Mesenchymal stem cell (in vitro differentiated cells and primary cell): ENCODE data around the gene PAGR1.

Experiments used
- DNase-seq: peaks from one replicate; pipeline ENCODE4 v3.0.0-alpha.2; 2013
- H2AFZ ChIP-seq: one replicate; pipeline ENCODE4 v1.6.1; 2013; ENCODE audit warnings: low read depth, mild to moderate bottlenecking, control low read depth, inconsistent platforms, low read length, moderate library complexity
- H2AK5ac ChIP-seq: 2 replicates; pipeline ENCODE4 v1.6.1; 2013; ENCODE audit warnings: low read length, moderate library complexity, mild to moderate bottlenecking, inconsistent platforms; ENCODE audit not compliant: severe bottlenecking
- H2BK120ac ChIP-seq: one replicate; pipeline ENCODE4 v1.6.1; 2013; ENCODE audit warnings: low read depth, mild to moderate bottlenecking, inconsistent platforms, low read length, moderate library complexity
- H2BK12ac ChIP-seq, 2 experiments: one replicate each; pipeline ENCODE4 v1.6.1; 2013; ENCODE audit warnings: inconsistent platforms in 2 of 2, low read length in 2 of 2, mild to moderate bottlenecking in 2 of 2, moderate library complexity in 2 of 2, control low read depth in 1 of 2
- H2BK15ac ChIP-seq: one replicate; pipeline ENCODE4 v1.6.1; 2013; ENCODE audit warnings: mild to moderate bottlenecking, low read depth, inconsistent platforms; ENCODE audit not compliant: poor library complexity, severe bottlenecking
- H2BK5ac ChIP-seq: 2 replicates; pipeline ENCODE4 v1.6.1; 2013; ENCODE audit warnings: low read depth, mild to moderate bottlenecking, low read length, control low read depth, inconsistent platforms; ENCODE audit not compliant: poor library complexity, severe bottlenecking
- H3K14ac ChIP-seq, 2 experiments: one replicate each; pipeline ENCODE4 v1.6.1; 2013; ENCODE audit warnings: inconsistent platforms in 2 of 2, low read length in 2 of 2, control low read depth in 1 of 2, mild to moderate bottlenecking in 1 of 2, moderate library complexity in 1 of 2
- H3K18ac ChIP-seq, 2 experiments: one replicate each; pipeline ENCODE4 v1.6.1; 2013; ENCODE audit warnings: inconsistent platforms in 2 of 2, low read length in 2 of 2, control low read depth in 1 of 2, low read depth in 1 of 2, mild to moderate bottlenecking in 1 of 2
- H3K23ac ChIP-seq, 2 experiments: one replicate each; pipeline ENCODE4 v1.6.1; 2013; ENCODE audit warnings: inconsistent platforms in 2 of 2, low read length in 2 of 2, mild to moderate bottlenecking in 2 of 2, moderate library complexity in 2 of 2, control low read depth in 1 of 2
- H3K27ac ChIP-seq: 2 replicates; pipeline ENCODE4 v1.5.1; 2013; ENCODE audit warnings: mild to moderate bottlenecking, moderate library complexity, low read length, control low read depth, inconsistent platforms; ENCODE audit not compliant: poor library complexity, severe bottlenecking
- H3K27me3 ChIP-seq, 2 experiments: 2 replicates each; pipeline versions ENCODE4 v1.6.1 to v1.7.0; 2013; ENCODE audit warnings: low read length in 2 of 2, mild to moderate bottlenecking in 2 of 2, moderate library complexity in 2 of 2, control low read depth in 1 of 2, inconsistent platforms in 1 of 2; ENCODE audit not compliant: control insufficient read depth in 1 of 2, insufficient read depth in 1 of 2
- H3K36me3 ChIP-seq, 2 experiments: 2 replicates each; pipeline versions ENCODE4 v1.6.1 to v1.7.0; 2013; ENCODE audit warnings: low read length in 2 of 2, control low read depth in 1 of 2, inconsistent platforms in 1 of 2, low read depth in 1 of 2, mild to moderate bottlenecking in 1 of 2; ENCODE audit not compliant: insufficient read depth in 2 of 2, control insufficient read depth in 1 of 2
- H3K4ac ChIP-seq, 2 experiments: one replicate each; pipeline ENCODE4 v1.6.1; 2013; ENCODE audit warnings: inconsistent platforms in 2 of 2, low read length in 2 of 2, mild to moderate bottlenecking in 2 of 2, moderate library complexity in 2 of 2, control low read depth in 1 of 2, low read depth in 1 of 2
- H3K4me1 ChIP-seq: 2 replicates; pipeline ENCODE4 v1.6.1; 2013; ENCODE audit warnings: low read depth, low read length, control low read depth; ENCODE audit not compliant: control insufficient read depth, insufficient read depth
- H3K4me2 ChIP-seq: 2 replicates; pipeline ENCODE4 v1.6.1; 2013; ENCODE audit warnings: low read length, mild to moderate bottlenecking, inconsistent platforms; ENCODE audit not compliant: poor library complexity, severe bottlenecking
- H3K4me3 ChIP-seq, 2 experiments: 2 replicates each; pipeline versions ENCODE4 v1.5.1 to v1.7.0; 2013; ENCODE audit warnings: low read length in 2 of 2, mild to moderate bottlenecking in 2 of 2, control low read depth in 1 of 2, low read depth in 1 of 2; ENCODE audit not compliant: insufficient read depth in 1 of 2
- H3K79me1 ChIP-seq: replicated peaks from 2 replicates; pipeline ENCODE4 v1.6.1; 2013; ENCODE audit warnings: mild to moderate bottlenecking, control low read depth, low read length, inconsistent platforms; ENCODE audit not compliant: poor library complexity, severe bottlenecking
- H3K9ac ChIP-seq: 2 replicates; pipeline ENCODE4 v1.7.0; 2013; ENCODE audit warnings: mild to moderate bottlenecking, low read length, moderate library complexity
- H3K9me3 ChIP-seq: 2 replicates; pipeline ENCODE4 v1.7.0; 2013; ENCODE audit warnings: mild to moderate bottlenecking, low read length; ENCODE audit not compliant: control insufficient read depth
- H4K8ac ChIP-seq: one replicate; pipeline ENCODE4 v1.6.1; 2013; ENCODE audit warnings: inconsistent platforms, mild to moderate bottlenecking, low read length, moderate library complexity
- H4K91ac ChIP-seq: one replicate; pipeline ENCODE4 v1.6.1; 2013; ENCODE audit warnings: mild to moderate bottlenecking, low read length, inconsistent platforms
- WGBS: methylation state at CpG from one replicate; pipeline ENCODE4 v1.1.7; 2013; ENCODE audit warnings: mixed read lengths; 5-methylcytosine and 5-hydroxymethylcytosine counted together

Gene PAGR1

GRCh38 chr16:29852654-29853053 is 36.7 kb downstream of the PAGR1 start:
- H3K14ac ChIP-seq = no peak overlapping the region
- H3K4ac ChIP-seq = no peak overlapping the region
- H3K18ac ChIP-seq = peak overlapping the region in 1 of 2 experiments; percentile 11
- H2BK5ac ChIP-seq = no peak overlapping the region
- H3K27ac ChIP-seq = no peak overlapping the region
- no peak overlapping the region for H3K23ac ChIP-seq
- no peaks in the 10 kb centered on the region for H3K27me3 ChIP-seq
- no peak overlapping the region for H3K4me3 ChIP-seq
- 60% methylated on average over 5 of the region's 7 CpGs for WGBS
- no peak overlapping the region for H3K4me2 ChIP-seq
- H3K4me1 ChIP-seq = peaks cover 5% of the 10 kb centered on the region
- peak overlapping the region; percentile 10 for H3K9ac ChIP-seq
- peaks cover 32 to 33% of the 10 kb centered on the region in 2 experiments for H3K36me3 ChIP-seq
- H2BK15ac ChIP-seq = no peak overlapping the region
- H4K8ac ChIP-seq = no peak overlapping the region
- peak; percentile 87 for DNase-seq
- H2AFZ ChIP-seq = no peak overlapping the region
- no peak overlapping the region for H4K91ac ChIP-seq
- no peak overlapping the region for H2BK120ac ChIP-seq
- H3K79me1 ChIP-seq = no peaks in the 10 kb centered on the region
- H2AK5ac ChIP-seq = no peak overlapping the region
- H2BK12ac ChIP-seq = no peak overlapping the region
- H3K9me3 ChIP-seq = no peaks in the 10 kb centered on the region

GRCh38 chr16:29854520-29855100 is 38.7 kb downstream of the PAGR1 start:
- no peak overlapping the region for H3K4me3 ChIP-seq
- 94% methylated on average over 5 of the region's 5 CpGs for WGBS

GRCh38 chr16:29857133-29857760 is 41.3 kb downstream of the PAGR1 start:
- Histone ChIP-seq H3K79me1 (peaks cover 12% of the 10 kb centered on the region), H2BK5ac (no peak overlapping the region), H3K27ac (peak overlapping the region; percentile 29), H4K8ac (no peak overlapping the region), H3K27me3 (no peaks in the 10 kb centered on the region), H3K23ac (no peak overlapping the region), H3K4me1 (peaks cover 11% of the 10 kb centered on the region), H4K91ac (no peak overlapping the region), H3K4me2 (no peak overlapping the region), H2AK5ac (peak overlapping the region; percentile 41), H2BK120ac (no peak overlapping the region), H3K36me3 (peaks cover 31 to 32% of the 10 kb centered on the region in 2 experiments), H3K4me3 (no peak overlapping the region), H2BK12ac (no peak overlapping the region), H2BK15ac (no peak overlapping the region), H3K14ac (no peak overlapping the region), H2AFZ (no peak overlapping the region), H3K9ac (peak overlapping the region; percentile 70), H3K18ac (no peak overlapping the region), H3K4ac (peak overlapping the region in 1 of 2 experiments; percentile 35), H3K9me3 (no peaks in the 10 kb centered on the region)
- 85% methylated on average over 7 of the region's 7 CpGs for WGBS
- peak; percentile 63 for DNase-seq

More at GRCh38 chr16:29854520-29855100, 38.7 kb downstream of the PAGR1 start:
- no peaks in the 10 kb centered on the region for H3K27me3 ChIP-seq
- H2BK12ac ChIP-seq = no peak overlapping the region
- H4K91ac ChIP-seq = peak overlapping the region; percentile 2
- H3K23ac ChIP-seq = no peak overlapping the region
- peaks cover 1% of the 10 kb centered on the region for H3K79me1 ChIP-seq
- H3K18ac ChIP-seq = no peak overlapping the region
- H2AFZ ChIP-seq = no peak overlapping the region
- no peak overlapping the region for H4K8ac ChIP-seq
- H3K27ac ChIP-seq = no peak overlapping the region
- H3K4me1 ChIP-seq = peaks cover 5% of the 10 kb centered on the region
- H3K36me3 ChIP-seq = peaks cover 29% of the 10 kb centered on the region in 2 experiments
- H3K4ac ChIP-seq = no peak overlapping the region
- no peaks in the 10 kb centered on the region for H3K9me3 ChIP-seq
- peak; percentile 26 for DNase-seq
- no peak overlapping the region for H3K9ac ChIP-seq
- no peak overlapping the region for H3K4me2 ChIP-seq
- H2BK15ac ChIP-seq = no peak overlapping the region
- no peak overlapping the region for H2BK5ac ChIP-seq
- H2BK120ac ChIP-seq = no peak overlapping the region
- no peak overlapping the region for H3K14ac ChIP-seq
- no peak overlapping the region for H2AK5ac ChIP-seq

GRCh38 chr16:29858149-29858849 is 42.3 kb downstream of the PAGR1 start:
- Histone ChIP-seq H3K9ac (peak overlapping the region; percentile 70), H3K4me1 (peaks cover 11% of the 10 kb centered on the region), H3K14ac (no peak overlapping the region), H2AK5ac (no peak overlapping the region), H2BK120ac (no peak overlapping the region), H3K27me3 (no peaks in the 10 kb centered on the region), H4K8ac (no peak overlapping the region), H2AFZ (no peak overlapping the region), H4K91ac (no peak overlapping the region), H3K27ac (no peak overlapping the region), H2BK12ac (no peak overlapping the region), H3K23ac (no peak overlapping the region), H3K36me3 (peaks cover 31 to 32% of the 10 kb centered on the region in 2 experiments), H3K4ac (no peak overlapping the region), H3K79me1 (peaks cover 12% of the 10 kb centered on the region), H2BK5ac (no peak overlapping the region), H3K4me2 (no peak overlapping the region), H2BK15ac (no peak overlapping the region), H3K18ac (no peak overlapping the region), H3K9me3 (no peaks in the 10 kb centered on the region), H3K4me3 (no peak overlapping the region)
- 96% methylated on average over 8 of the region's 10 CpGs for WGBS
- no peak for DNase-seq
